SH-SY5Y (cell line): ENCODE measurements around the gene TGIF1.

Source experiments
- GATA2 ChIP-seq: IDR thresholded peaks from 2 replicates; pipeline ENCODE4 v1.6.1; 2011; ENCODE audit warnings: mild to moderate bottlenecking, low read depth, low read length
- GATA3 ChIP-seq: IDR thresholded peaks from 2 replicates; pipeline ENCODE4 v1.6.1; 2011; ENCODE audit warnings: low read depth, mild to moderate bottlenecking, low read length, moderate library complexity

DNA sequence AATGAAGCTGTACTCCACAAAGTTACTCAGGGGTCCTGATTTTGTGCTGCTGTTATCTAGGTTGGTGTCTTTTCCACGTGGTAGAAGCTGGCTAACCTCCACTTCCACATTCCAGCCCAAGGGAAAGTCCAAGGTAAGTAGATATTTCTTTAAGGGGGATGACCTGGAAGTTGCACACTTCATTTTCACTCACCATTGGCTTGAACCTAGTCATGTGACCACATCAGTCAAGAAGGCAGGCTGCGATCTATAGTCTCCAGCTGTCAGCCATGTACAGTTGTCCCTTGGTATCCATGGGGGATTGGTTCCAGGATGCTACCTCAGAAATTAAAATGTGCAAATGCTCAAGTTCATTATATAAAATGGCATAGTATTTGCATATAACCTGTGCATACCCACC is 31.9 kb upstream of the TGIF1 start:
- TF ChIP-seq GATA3 (no peak), GATA2 (no peak)
